Measurements from ENCODE around the gene CMC2.

CMC2 gene

GRCh38 chr16:81004646-81005353, 1.9 kb downstream of the CMC2 start:
- DNase-seq (ENCODE audit: insufficient read length, low spot score) = no peak
- FAIRE-seq = no peak
- no peak for TF ChIP-seq POLR2AphosphoS5 (IDR thresholded peaks at IDR 0.05; ENCODE audit: low read depth, low read length)
- TF ChIP-seq POU2F2 (IDR thresholded peaks at IDR 0.05; ENCODE audit: low read depth, low read length) = no peak
- peak; percentile 35 for TF ChIP-seq PAX5 (IDR thresholded peaks at IDR 0.05; ENCODE audit: insufficient read depth, low read length, severe bottlenecking)
- no peak for TF ChIP-seq POLR2A (IDR thresholded peaks at IDR 0.05; ENCODE audit: low read depth, low read length)
- TF ChIP-seq SPI1 (IDR thresholded peaks at IDR 0.05; ENCODE audit: low read depth, low read length) = no peak
- no peak for TF ChIP-seq TAF1 (IDR thresholded peaks at IDR 0.05; ENCODE audit: low read depth, low read length)

- no peak for FAIRE-seq
- DNase-seq (ENCODE audit: insufficient read length, low spot score) = no peak
- TF ChIP-seq TAF1 (IDR thresholded peaks at IDR 0.05; ENCODE audit: low read depth, low read length) (no peak), POLR2A (IDR thresholded peaks at IDR 0.05; ENCODE audit: low read depth, low read length) (no peak), PAX5 (IDR thresholded peaks at IDR 0.05; ENCODE audit: insufficient read depth, low read length, severe bottlenecking) (no peak), SPI1 (IDR thresholded peaks at IDR 0.05; ENCODE audit: low read depth, low read length) (no peak), POU2F2 (IDR thresholded peaks at IDR 0.05; ENCODE audit: low read depth, low read length) (no peak), POLR2AphosphoS5 (IDR thresholded peaks at IDR 0.05; ENCODE audit: low read depth, low read length) (no peak)
These were observed 2.9 kb downstream of the CMC2 start for GRCh38 chr16:81003610-81004460.

- no peak for TF ChIP-seq POU2F2 (IDR thresholded peaks at IDR 0.05; ENCODE audit: low read depth, low read length)
- no peak for TF ChIP-seq PAX5 (IDR thresholded peaks at IDR 0.05; ENCODE audit: insufficient read depth, low read length, severe bottlenecking)
- DNase-seq (ENCODE audit: insufficient read length, low spot score) = no peak
- peak; percentile 38 for FAIRE-seq
These were observed 3.6 kb downstream of the CMC2 start for GRCh38 chr16:81003064-81003463.

GRCh38 chr16:81001330-81001729, 5.4 kb downstream of the CMC2 start:
- TF ChIP-seq SPI1 (IDR thresholded peaks at IDR 0.05; ENCODE audit: low read depth, low read length) (no peak), TAF1 (IDR thresholded peaks at IDR 0.05; ENCODE audit: low read depth, low read length) (no peak), PAX5 (IDR thresholded peaks at IDR 0.05; ENCODE audit: insufficient read depth, low read length, severe bottlenecking) (no peak), POLR2A (IDR thresholded peaks at IDR 0.05; ENCODE audit: low read depth, low read length) (no peak), POLR2AphosphoS5 (IDR thresholded peaks at IDR 0.05; ENCODE audit: low read depth, low read length) (no peak), POU2F2 (IDR thresholded peaks at IDR 0.05; ENCODE audit: low read depth, low read length) (no peak)
- no peak for DNase-seq (ENCODE audit: insufficient read length, low spot score)
- no peak for FAIRE-seq

GRCh38 chr16:81000873-81001272, 5.8 kb downstream of the CMC2 start:
- DNase-seq (ENCODE audit: insufficient read length, low spot score) (no peak), FAIRE-seq (no peak)
- TF ChIP-seq POLR2A (IDR thresholded peaks at IDR 0.05; ENCODE audit: low read depth, low read length) (no peak), TAF1 (IDR thresholded peaks at IDR 0.05; ENCODE audit: low read depth, low read length) (no peak), POLR2AphosphoS5 (IDR thresholded peaks at IDR 0.05; ENCODE audit: low read depth, low read length) (no peak), SPI1 (IDR thresholded peaks at IDR 0.05; ENCODE audit: low read depth, low read length) (no peak), PAX5 (IDR thresholded peaks at IDR 0.05; ENCODE audit: insufficient read depth, low read length, severe bottlenecking) (no peak), POU2F2 (IDR thresholded peaks at IDR 0.05; ENCODE audit: low read depth, low read length) (no peak)

- TF ChIP-seq POU2F2 (IDR thresholded peaks at IDR 0.05; ENCODE audit: low read depth, low read length) = no peak
- no peak for TF ChIP-seq POLR2AphosphoS5 (IDR thresholded peaks at IDR 0.05; ENCODE audit: low read depth, low read length)
- TF ChIP-seq POLR2A (IDR thresholded peaks at IDR 0.05; ENCODE audit: low read depth, low read length) = no peak
- no peak for TF ChIP-seq SPI1 (IDR thresholded peaks at IDR 0.05; ENCODE audit: low read depth, low read length)
- no peak for TF ChIP-seq TAF1 (IDR thresholded peaks at IDR 0.05; ENCODE audit: low read depth, low read length)
- no peak for TF ChIP-seq PAX5 (IDR thresholded peaks at IDR 0.05; ENCODE audit: insufficient read depth, low read length, severe bottlenecking)
- no peak for DNase-seq (ENCODE audit: insufficient read length, low spot score)
- no peak for FAIRE-seq
These were observed 8.6 kb downstream of the CMC2 start for GRCh38 chr16:80997964-80998620.

- TF ChIP-seq POU2F2 (IDR thresholded peaks at IDR 0.05; ENCODE audit: low read depth, low read length) = 0 out of 2 replicates have a peak, but pooled peaks have one; percentile 33
- TF ChIP-seq SPI1 (IDR thresholded peaks at IDR 0.05; ENCODE audit: low read depth, low read length) = no peak
- no peak for DNase-seq (ENCODE audit: insufficient read length, low spot score)
- no peak for FAIRE-seq
These were observed 9.4 kb downstream of the CMC2 start for GRCh38 chr16:80997139-80997798.

GRCh38 chr16:80996688-80997138, 10.0 kb downstream of the CMC2 start:
- no peak for TF ChIP-seq TAF1 (IDR thresholded peaks at IDR 0.05; ENCODE audit: low read depth, low read length)
- TF ChIP-seq POU2F2 (IDR thresholded peaks at IDR 0.05; ENCODE audit: low read depth, low read length) = no peak
- TF ChIP-seq POLR2AphosphoS5 (IDR thresholded peaks at IDR 0.05; ENCODE audit: low read depth, low read length) = no peak
- TF ChIP-seq POLR2A (IDR thresholded peaks at IDR 0.05; ENCODE audit: low read depth, low read length) = no peak
- no peak for TF ChIP-seq PAX5 (IDR thresholded peaks at IDR 0.05; ENCODE audit: insufficient read depth, low read length, severe bottlenecking)
- no peak for TF ChIP-seq SPI1 (IDR thresholded peaks at IDR 0.05; ENCODE audit: low read depth, low read length)
- no peak for DNase-seq (ENCODE audit: insufficient read length, low spot score)
- no peak for FAIRE-seq

- DNase-seq (ENCODE audit: insufficient read length, low spot score) (no peak), FAIRE-seq (no peak)
- no peak for TF ChIP-seq TAF1 (IDR thresholded peaks at IDR 0.05; ENCODE audit: low read depth, low read length)
These were observed 12.2 kb downstream of the CMC2 start for GRCh38 chr16:80994451-80994850.

Data from GM12891 (cell line).